Muscle of arm (tissue), 12 donors: ENCODE results near the gene MIEF2. TPM values are rescaled to one million over a fixed set of nuclear protein-coding genes. Genes with fewer than 3 reads are reported as not detected.
A peak's percentile ranks its signal among the peaks of the same experiment; 100 is the strongest.

Source experiments
- DNase-seq: peaks from one replicate; pipeline ENCODE4 v3.0.0-alpha.2; 2013
- polyA plus RNA-seq, 12 donors: library from polyadenylated mRNA; unstranded; fragments of 120-200 nt; gene quantifications; one replicate each; pipeline ENCODE4 v1.2.1, GENCODE V29; 2013; ENCODE audit not compliant: insufficient read length in 12 of 12

MIEF2 gene
- polyA plus RNA-seq, 12 donors: 8.2 to 14.5 (median 10.7) TPM; not detected in 1

- no peak for DNase-seq
These were observed 26.5 kb upstream of the MIEF2 start for GRCh38 chr17:18233803-18234518.

GRCh38 chr17:18234853-18235380 is 25.5 kb upstream of the MIEF2 start:
- no peak for DNase-seq

GRCh38 chr17:18235743-18236256 is 24.7 kb upstream of the MIEF2 start:
- no peak for DNase-seq

GRCh38 chr17:18236494-18236893 is 24.0 kb upstream of the MIEF2 start:
- no peak for DNase-seq

- DNase-seq: no peak
These were observed 23.0 kb upstream of the MIEF2 start for GRCh38 chr17:18237461-18237860.

GRCh38 chr17:18238299-18238698 is 22.2 kb upstream of the MIEF2 start:
- DNase-seq: no peak

GRCh38 chr17:18240449-18240848 is 20.0 kb upstream of the MIEF2 start:
- no peak for DNase-seq

- DNase-seq: no peak
These were observed 19.1 kb upstream of the MIEF2 start for GRCh38 chr17:18241229-18241871.

- DNase-seq: no peak
These were observed 15.3 kb upstream of the MIEF2 start for GRCh38 chr17:18245038-18245776.

- DNase-seq: no peak
These were observed 14.2 kb upstream of the MIEF2 start for GRCh38 chr17:18246109-18246725.

- DNase-seq: peak; percentile 25
These were observed 13.4 kb upstream of the MIEF2 start for GRCh38 chr17:18246880-18247612.

- DNase-seq: peak; percentile 47
These were observed 12.9 kb upstream of the MIEF2 start for GRCh38 chr17:18247613-18248001.

- DNase-seq: peak; percentile 81
These were observed 12.1 kb upstream of the MIEF2 start for GRCh38 chr17:18248300-18248731.

- DNase-seq: no peak
These were observed 11.7 kb upstream of the MIEF2 start for GRCh38 chr17:18248811-18249210.

GRCh38 chr17:18250259-18250658 is 10.2 kb upstream of the MIEF2 start:
- DNase-seq: no peak

- no peak for DNase-seq
These were observed 9.8 kb upstream of the MIEF2 start for GRCh38 chr17:18250708-18251107.

GRCh38 chr17:18251204-18251603 is 9.3 kb upstream of the MIEF2 start:
- no peak for DNase-seq

- DNase-seq: no peak
These were observed 8.3 kb upstream of the MIEF2 start for GRCh38 chr17:18252160-18252559.

GRCh38 chr17:18253187-18253884 is 7.1 kb upstream of the MIEF2 start:
- DNase-seq: no peak
